Tibial nerve (tissue), 4 donors: Measurements from ENCODE around the gene FNTB. TPM values are rescaled to one million over a fixed set of nuclear protein-coding genes. Genes with fewer than 3 reads are reported as not detected.
A peak's percentile ranks its signal among the peaks of the same experiment; 100 is the strongest.

Experiments
- DNase-seq, 2 donors: peaks; one replicate each; pipeline ENCODE4 v3.0.0-alpha.2; 2019; ENCODE audit warnings: low spot score in 2 of 2
- H3K27ac ChIP-seq, 4 donors: fragments of 200-600 bp; sonication (generic) in 3 of 4; one replicate each; pipeline ENCODE4 v1.5.1; 2017 to 2019; ENCODE audit warnings: mild to moderate bottlenecking in 1 of 4
- H3K27me3 ChIP-seq, 2 donors: fragments of 200-600 bp; sonication (generic) in 1 of 2; one replicate each; pipeline versions ENCODE4 v1.5.1 to v1.6.0; 2017 to 2019
- H3K36me3 ChIP-seq, 3 donors: fragments of 200-600 bp; sonication (generic); one replicate each; pipeline ENCODE4 v1.5.1; 2018 to 2019
- H3K4me1 ChIP-seq, 4 donors: fragments of 200-600 bp; sonication (generic) in 3 of 4; one replicate each; pipeline ENCODE4 v1.5.1; 2017 to 2019
- H3K4me3 ChIP-seq, 4 donors: fragments of 200-600 bp; sonication (generic) in 3 of 4; one replicate each; pipeline ENCODE4 v1.5.1; 2017 to 2019; ENCODE audit warnings: mild to moderate bottlenecking in 1 of 4, moderate library complexity in 1 of 4
- H3K9me3 ChIP-seq, 4 donors: fragments of 200-600 bp; sonication (generic) in 3 of 4; one replicate each; pipeline ENCODE4 v1.5.1; 2017 to 2019
- EP300 ChIP-seq, 2 donors: sonication (generic); formaldehyde crosslinking; IDR thresholded peaks; one replicate each; pipeline ENCODE4 v1.6.1; 2017; ENCODE audit warnings: antibody characterized with exemption in 2 of 2, mild to moderate bottlenecking in 1 of 2
- POLR2A ChIP-seq, 2 donors: fragments of 450-650 bp; IDR thresholded peaks; one replicate each; pipeline ENCODE4 v1.6.1; 2017; ENCODE audit warnings: antibody characterized with exemption in 2 of 2, mild to moderate bottlenecking in 2 of 2, moderate library complexity in 2 of 2
- WGBS, 2 donors: methylation state at CpG; one replicate each; pipeline ENCODE4 v1.1.5; 2018; 5-methylcytosine and 5-hydroxymethylcytosine counted together
- total RNA-seq, 4 donors: library from RNA; depleted of rRNA; stranded (reverse); fragments of >200 nt; gene quantifications; one replicate each; pipeline ENCODE4 v1.1.0, GENCODE V29; 2016
- TF ChIP-seq, protein P1 (sequence below), 5 experiments: fragments of 200-600 bp in 3 of 5; fragments of 450-650 bp in 2 of 5; sonication (generic) in 3 of 5; IDR thresholded peaks; one replicate each; pipeline ENCODE4 v1.5.1; 2016 to 2019; ENCODE audit warnings: antibody characterized with exemption in 5 of 5, mild to moderate bottlenecking in 3 of 5, moderate library complexity in 2 of 5

FNTB gene
- total RNA-seq, 4 donors from 2014 or later, result 21.0 to 34.5 (median 31.0) TPM

DNA sequence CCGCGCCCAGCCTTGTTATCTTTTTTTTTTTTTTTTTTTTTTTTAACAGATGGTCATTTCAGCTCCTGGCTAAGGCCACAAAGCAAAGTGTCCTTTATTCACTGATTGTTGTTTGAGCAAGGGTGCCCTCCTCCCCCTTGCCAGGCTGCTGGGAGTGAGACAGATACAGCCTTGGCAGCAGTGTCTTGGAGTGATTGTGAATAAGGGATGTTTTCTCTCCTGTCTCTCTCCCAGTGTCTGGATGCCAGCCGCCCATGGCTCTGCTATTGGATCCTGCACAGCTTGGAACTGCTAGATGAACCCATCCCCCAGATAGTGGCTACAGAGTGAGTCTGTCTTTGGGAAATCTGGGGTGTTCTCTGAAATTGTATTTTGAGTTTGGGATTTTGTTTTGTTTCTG, 28.7 kb downstream of the FNTB start:
- no peak for DNase-seq
- no peaks in the 10 kb centered on the region for H3K27me3 ChIP-seq
- TF ChIP-seq, protein P1, sequence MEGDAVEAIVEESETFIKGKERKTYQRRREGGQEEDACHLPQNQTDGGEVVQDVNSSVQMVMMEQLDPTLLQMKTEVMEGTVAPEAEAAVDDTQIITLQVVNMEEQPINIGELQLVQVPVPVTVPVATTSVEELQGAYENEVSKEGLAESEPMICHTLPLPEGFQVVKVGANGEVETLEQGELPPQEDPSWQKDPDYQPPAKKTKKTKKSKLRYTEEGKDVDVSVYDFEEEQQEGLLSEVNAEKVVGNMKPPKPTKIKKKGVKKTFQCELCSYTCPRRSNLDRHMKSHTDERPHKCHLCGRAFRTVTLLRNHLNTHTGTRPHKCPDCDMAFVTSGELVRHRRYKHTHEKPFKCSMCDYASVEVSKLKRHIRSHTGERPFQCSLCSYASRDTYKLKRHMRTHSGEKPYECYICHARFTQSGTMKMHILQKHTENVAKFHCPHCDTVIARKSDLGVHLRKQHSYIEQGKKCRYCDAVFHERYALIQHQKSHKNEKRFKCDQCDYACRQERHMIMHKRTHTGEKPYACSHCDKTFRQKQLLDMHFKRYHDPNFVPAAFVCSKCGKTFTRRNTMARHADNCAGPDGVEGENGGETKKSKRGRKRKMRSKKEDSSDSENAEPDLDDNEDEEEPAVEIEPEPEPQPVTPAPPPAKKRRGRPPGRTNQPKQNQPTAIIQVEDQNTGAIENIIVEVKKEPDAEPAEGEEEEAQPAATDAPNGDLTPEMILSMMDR (IDR thresholded peaks at IDR 0.05), result no peak
- no peak for TF ChIP-seq EP300 (IDR thresholded peaks at IDR 0.05)
- no peak for TF ChIP-seq POLR2A (IDR thresholded peaks at IDR 0.05)
- H3K36me3 ChIP-seq, result peaks cover 0 to 57% (median 0%) of the 10 kb centered on the region in 3 donors
- 64 to 79% methylated on average over 3 of the region's 3 CpGs for WGBS, 2 donors
- peak overlapping the region in 2 of 4 donors; percentile 58 to 60 for H3K27ac ChIP-seq
- H3K9me3 ChIP-seq, result no peaks in the 10 kb centered on the region
- H3K4me3 ChIP-seq, result no peak overlapping the region
- H3K4me1 ChIP-seq, result peaks cover 0 to 30% (median 0%) of the 10 kb centered on the region in 4 donors

DNA sequence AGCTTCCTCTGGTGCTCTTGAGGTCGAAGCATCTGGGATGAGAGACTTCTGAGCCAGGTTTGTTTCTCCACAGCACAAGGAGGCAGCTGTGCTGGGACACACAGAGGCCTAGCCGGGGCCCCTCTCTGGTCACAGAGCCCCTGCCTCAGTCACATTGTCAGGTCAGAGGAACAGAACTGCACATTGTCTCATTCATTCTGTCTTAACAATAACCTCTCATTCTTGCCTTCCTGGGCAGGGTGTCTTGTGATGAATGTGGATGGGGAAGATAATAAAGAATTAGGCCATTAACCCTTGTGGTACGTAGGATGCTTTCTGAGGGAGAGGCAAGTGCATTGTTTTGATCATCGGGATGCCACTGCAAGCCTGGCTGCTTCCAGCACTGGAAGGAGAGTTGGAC, 29.8 kb downstream of the FNTB start:
- Histone ChIP-seq H3K4me1 (peaks cover 0 to 30% (median 0%) of the 10 kb centered on the region in 4 donors), H3K4me3 (no peak overlapping the region), H3K36me3 (peaks cover 0 to 54% (median 0%) of the 10 kb centered on the region in 3 donors), H3K9me3 (no peaks in the 10 kb centered on the region), H3K27me3 (no peaks in the 10 kb centered on the region), H3K27ac (peak overlapping the region in 2 of 4 donors; percentile 58 to 73)
- WGBS, 2 donors, result 55 to 69% methylated on average over 4 of the region's 4 CpGs
- no peak for DNase-seq
- TF ChIP-seq, protein P1 (IDR thresholded peaks at IDR 0.05), result no peak
- no peak for TF ChIP-seq EP300 (IDR thresholded peaks at IDR 0.05)
- TF ChIP-seq POLR2A (IDR thresholded peaks at IDR 0.05), result no peak

DNA sequence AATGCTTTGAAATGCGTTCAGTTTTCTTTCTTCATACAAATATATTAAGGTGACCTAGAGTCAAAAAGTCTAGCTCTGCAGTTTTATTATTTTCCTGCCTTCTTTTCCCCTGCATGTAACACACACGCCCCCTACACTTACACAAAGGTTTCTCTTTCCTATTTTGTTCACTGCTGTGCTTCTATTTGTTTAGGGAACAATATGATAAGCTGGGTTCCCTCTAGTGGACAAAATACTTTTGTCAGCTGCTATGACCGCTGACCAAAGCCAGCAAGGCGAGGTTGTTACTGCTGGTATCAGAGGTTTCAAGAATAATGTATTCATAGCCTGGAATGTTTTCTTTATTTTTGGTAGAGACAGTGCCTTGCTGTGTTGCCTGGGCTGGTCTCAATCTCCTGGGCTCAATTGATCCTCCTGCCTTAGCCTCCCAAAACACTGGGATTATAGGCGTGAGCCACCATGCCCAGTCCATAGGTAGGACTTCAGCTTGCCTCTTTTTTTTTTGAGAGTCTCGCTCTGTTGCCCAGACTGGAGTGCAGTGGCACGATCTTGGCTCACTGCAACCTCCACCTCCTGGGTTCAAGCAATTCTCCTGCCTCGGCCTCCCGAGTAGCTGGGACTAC, 33.4 kb downstream of the FNTB start:
- DNase-seq, result peak in 1 of 2 donors; percentile 60
- Histone ChIP-seq H3K4me3 (no peak overlapping the region), H3K27me3 (no peaks in the 10 kb centered on the region), H3K4me1 (peaks cover 0 to 30% (median 0%) of the 10 kb centered on the region in 4 donors), H3K27ac (peak overlapping the region in 1 of 4 donors; percentile 12), H3K9me3 (no peaks in the 10 kb centered on the region), H3K36me3 (peaks cover 0 to 26% (median 0%) of the 10 kb centered on the region in 3 donors)
- TF ChIP-seq, protein P1 (IDR thresholded peaks at IDR 0.05), result peak; percentile 48 to 77 (median 61)
- peak in 1 of 2 donors; percentile 19 for TF ChIP-seq EP300 (IDR thresholded peaks at IDR 0.05)
- TF ChIP-seq POLR2A (IDR thresholded peaks at IDR 0.05), result no peak
- WGBS, 2 donors, result 56 to 57% methylated on average over 9 of the region's 9 CpGs

DNA sequence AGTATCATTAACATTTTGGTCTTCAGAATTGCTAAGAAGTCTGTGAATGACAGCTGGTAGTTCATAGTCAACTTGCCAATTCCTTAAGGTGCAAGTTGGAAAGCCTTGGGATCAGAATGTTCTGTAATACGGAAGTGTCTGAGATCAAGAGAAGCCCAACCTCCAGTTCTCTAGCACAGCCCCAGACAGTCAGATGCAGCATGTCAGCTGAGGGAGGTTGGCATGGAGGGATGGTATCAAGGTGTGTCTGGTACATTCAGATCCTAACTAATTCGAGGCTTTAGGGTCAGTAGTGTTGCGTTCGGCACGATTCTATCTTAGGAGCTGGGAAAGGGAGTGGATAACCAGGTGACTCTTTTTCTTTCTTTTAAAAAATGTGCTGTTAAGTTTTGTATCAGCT, 38.3 kb downstream of the FNTB start:
- no peaks in the 10 kb centered on the region for H3K9me3 ChIP-seq
- H3K27me3 ChIP-seq, result no peaks in the 10 kb centered on the region
- H3K36me3 ChIP-seq, result peaks cover 0 to 51% (median 6%) of the 10 kb centered on the region in 3 donors
- WGBS, 2 donors, result 89 to 90% methylated on average over 5 of the region's 5 CpGs
- TF ChIP-seq, protein P1 (IDR thresholded peaks at IDR 0.05), result no peak
- peak in 1 of 2 donors; percentile 29 for TF ChIP-seq EP300 (IDR thresholded peaks at IDR 0.05)
- no peak overlapping the region for H3K4me3 ChIP-seq
- peak overlapping the region in 1 of 4 donors; percentile 36 for H3K27ac ChIP-seq
- H3K4me1 ChIP-seq, result peaks cover 0 to 3% (median 0%) of the 10 kb centered on the region in 4 donors
- DNase-seq, result no peak

DNA sequence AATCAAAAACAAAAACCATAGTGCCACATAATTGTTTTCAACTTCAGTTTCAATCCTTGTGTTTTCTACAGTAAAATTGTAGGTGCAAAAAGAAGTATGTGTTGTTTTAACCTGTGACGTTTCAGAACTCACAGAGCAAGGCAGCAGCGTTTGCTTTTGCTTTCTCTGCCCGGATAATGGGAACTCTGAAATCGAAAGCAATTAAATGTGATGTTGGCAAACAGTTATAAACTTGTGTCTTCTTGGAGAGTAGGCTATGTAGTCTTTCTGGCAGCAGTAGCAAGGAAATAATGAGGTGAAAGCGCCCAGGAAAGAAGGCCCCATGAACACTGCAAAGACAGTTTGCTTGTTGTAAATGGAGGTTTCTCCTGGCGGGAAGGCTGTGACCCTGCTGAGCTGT, 39.1 kb downstream of the FNTB start:
- H3K36me3 ChIP-seq, result peaks cover 0 to 58% (median 6%) of the 10 kb centered on the region in 3 donors
- H3K27me3 ChIP-seq, result no peaks in the 10 kb centered on the region
- H3K27ac ChIP-seq, result peak overlapping the region in 1 of 4 donors; percentile 36
- H3K9me3 ChIP-seq, result no peaks in the 10 kb centered on the region
- no peaks in the 10 kb centered on the region for H3K4me1 ChIP-seq
- TF ChIP-seq POLR2A (IDR thresholded peaks at IDR 0.05) (no peak), EP300 (IDR thresholded peaks at IDR 0.05) (no peak)
- TF ChIP-seq, protein P1 (IDR thresholded peaks at IDR 0.05), result no peak
- no peak for DNase-seq
- no peak overlapping the region for H3K4me3 ChIP-seq
- WGBS, 2 donors, result 83 to 85% methylated on average over 6 of the region's 6 CpGs
